Measurements from ENCODE around the gene ARHGAP26. TPM values are rescaled to one million over a fixed set of nuclear protein-coding genes. Genes with fewer than 3 reads are reported as not detected.

The ARHGAP26 gene
- total RNA-seq, 2 donors from 2014 or later: 27.5 to 80.7 TPM

DNA sequence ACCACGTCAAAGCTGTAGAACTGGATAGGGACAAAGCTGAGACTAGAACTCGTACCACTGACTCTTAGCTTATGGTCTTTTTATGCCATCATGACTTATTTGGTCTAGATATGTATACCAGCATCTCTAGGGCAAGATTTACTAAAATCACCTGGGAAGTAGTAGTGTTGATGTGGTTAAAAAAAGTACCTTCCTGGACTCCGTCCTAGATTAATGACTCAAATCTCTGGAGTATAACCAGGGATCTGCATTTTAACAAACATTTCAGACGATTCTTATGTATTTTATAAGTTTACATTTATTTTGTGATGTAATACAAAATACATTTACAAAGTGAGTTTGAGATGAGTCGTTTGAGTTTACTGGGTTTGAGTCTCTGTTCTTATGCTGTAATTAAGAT is 68.7 kb downstream of the ARHGAP26 start:
- no peak for ATAC-seq (ENCODE audit: insufficient number of reproducible peaks, low FRiP score, low read depth)
- H3K27me3 ChIP-seq (replicated peaks; ENCODE audit: insufficient read depth): no peaks in the 10 kb centered on the region
- H3K4me1 ChIP-seq (ENCODE audit: control insufficient read depth in 1 of 2, low read depth in 2 of 2): peaks cover 38 to 70% of the 10 kb centered on the region in 2 donors
- peak overlapping the region; percentile 55 to 84 for H3K27ac ChIP-seq
- no peaks in the 10 kb centered on the region for H3K36me3 ChIP-seq
- H3K9me3 ChIP-seq: no peaks in the 10 kb centered on the region
- H3K4me3 ChIP-seq: no peak overlapping the region
- no peak for DNase-seq (ENCODE audit: low spot score)
- TF ChIP-seq, protein P1, sequence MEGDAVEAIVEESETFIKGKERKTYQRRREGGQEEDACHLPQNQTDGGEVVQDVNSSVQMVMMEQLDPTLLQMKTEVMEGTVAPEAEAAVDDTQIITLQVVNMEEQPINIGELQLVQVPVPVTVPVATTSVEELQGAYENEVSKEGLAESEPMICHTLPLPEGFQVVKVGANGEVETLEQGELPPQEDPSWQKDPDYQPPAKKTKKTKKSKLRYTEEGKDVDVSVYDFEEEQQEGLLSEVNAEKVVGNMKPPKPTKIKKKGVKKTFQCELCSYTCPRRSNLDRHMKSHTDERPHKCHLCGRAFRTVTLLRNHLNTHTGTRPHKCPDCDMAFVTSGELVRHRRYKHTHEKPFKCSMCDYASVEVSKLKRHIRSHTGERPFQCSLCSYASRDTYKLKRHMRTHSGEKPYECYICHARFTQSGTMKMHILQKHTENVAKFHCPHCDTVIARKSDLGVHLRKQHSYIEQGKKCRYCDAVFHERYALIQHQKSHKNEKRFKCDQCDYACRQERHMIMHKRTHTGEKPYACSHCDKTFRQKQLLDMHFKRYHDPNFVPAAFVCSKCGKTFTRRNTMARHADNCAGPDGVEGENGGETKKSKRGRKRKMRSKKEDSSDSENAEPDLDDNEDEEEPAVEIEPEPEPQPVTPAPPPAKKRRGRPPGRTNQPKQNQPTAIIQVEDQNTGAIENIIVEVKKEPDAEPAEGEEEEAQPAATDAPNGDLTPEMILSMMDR (IDR thresholded peaks at IDR 0.05): no peak

- Histone ChIP-seq H3K27me3 (replicated peaks; ENCODE audit: insufficient read depth) (no peaks in the 10 kb centered on the region), H3K4me3 (peak overlapping the region; percentile 34), H3K4me1 (ENCODE audit: control insufficient read depth in 1 of 2, low read depth in 2 of 2) (peaks cover 40 to 80% of the 10 kb centered on the region in 2 donors), H3K36me3 (no peaks in the 10 kb centered on the region), H3K27ac (peak overlapping the region; percentile 58 to 84), H3K9me3 (no peaks in the 10 kb centered on the region)
- TF ChIP-seq, protein P1 (IDR thresholded peaks at IDR 0.05): no peak
- DNase-seq (ENCODE audit: low spot score) (peak; percentile 34), ATAC-seq (ENCODE audit: insufficient number of reproducible peaks, low FRiP score, low read depth) (peak; percentile 45)
These were observed 69.7 kb downstream of the ARHGAP26 start for GRCh38 chr5:142839711-142840346.

DNA sequence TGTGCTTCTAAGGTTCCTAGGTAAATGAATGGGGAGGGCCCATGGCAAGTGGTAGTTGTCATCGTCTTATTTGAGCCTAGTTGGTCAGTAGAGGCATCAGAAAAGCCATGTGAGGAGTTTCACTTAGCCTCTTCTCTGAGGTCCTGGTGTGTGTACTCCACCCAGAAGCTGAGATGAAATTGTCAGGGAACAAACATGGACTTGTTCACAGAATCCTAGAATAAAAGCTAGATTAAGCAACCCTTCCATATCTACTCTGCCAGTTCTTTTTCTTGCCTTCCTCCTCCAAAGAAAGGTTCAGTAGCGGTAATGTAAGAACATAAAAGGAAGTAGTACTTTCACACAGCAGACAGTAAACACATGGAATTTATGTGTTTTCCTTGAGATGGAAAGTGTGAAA is 70.4 kb downstream of the ARHGAP26 start:
- H3K27ac ChIP-seq: peak overlapping the region; percentile 58 to 84
- no peaks in the 10 kb centered on the region for H3K36me3 ChIP-seq
- TF ChIP-seq, protein P1 (IDR thresholded peaks at IDR 0.05): no peak
- no peaks in the 10 kb centered on the region for H3K27me3 ChIP-seq (replicated peaks; ENCODE audit: insufficient read depth)
- peaks cover 48 to 87% of the 10 kb centered on the region in 2 donors for H3K4me1 ChIP-seq (ENCODE audit: control insufficient read depth in 1 of 2, low read depth in 2 of 2)
- ATAC-seq (ENCODE audit: insufficient number of reproducible peaks, low FRiP score, low read depth): no peak
- no peak overlapping the region for H3K4me3 ChIP-seq
- no peaks in the 10 kb centered on the region for H3K9me3 ChIP-seq
- no peak for DNase-seq (ENCODE audit: low spot score)

- DNase-seq (ENCODE audit: low spot score) (peak; percentile 81), ATAC-seq (ENCODE audit: insufficient number of reproducible peaks, low FRiP score, low read depth) (peak; percentile 92)
- Histone ChIP-seq H3K4me1 (ENCODE audit: control insufficient read depth in 1 of 2, low read depth in 2 of 2) (peaks cover 54 to 94% of the 10 kb centered on the region in 2 donors), H3K36me3 (no peaks in the 10 kb centered on the region), H3K27ac (peak overlapping the region; percentile 4 to 84), H3K9me3 (no peaks in the 10 kb centered on the region), H3K27me3 (replicated peaks; ENCODE audit: insufficient read depth) (no peaks in the 10 kb centered on the region), H3K4me3 (no peak overlapping the region)
- TF ChIP-seq, protein P1 (IDR thresholded peaks at IDR 0.05): no peak
These were observed 71.5 kb downstream of the ARHGAP26 start for GRCh38 chr5:142841511-142842265.

All from thoracic aorta (tissue), 2 donors.